Measurements from ENCODE around the gene STX19.
"Not testable (repeated sequence)": the region's sequence is repeated elsewhere in the genome, so short reads cannot be mapped to it uniquely, and the experiment has no call there.

Gene STX19

GRCh38 chr3:93969997-93970396 lies 58.4 kb downstream of the STX19 start:
- no peak overlapping the region for H3K27ac ChIP-seq
- H3K27me3 ChIP-seq (ENCODE audit: control insufficient read depth, insufficient read depth, low read length), result no peaks in the 10 kb centered on the region
- H3K4me1 ChIP-seq, result peaks cover 3% of the 10 kb centered on the region
- H3K9me3 ChIP-seq (ENCODE audit: control insufficient read depth, low read length), result no peaks in the 10 kb centered on the region
- H3K79me2 ChIP-seq, result no peaks in the 10 kb centered on the region
- no peak overlapping the region for H3K4me2 ChIP-seq (ENCODE audit: low read length)
- TF ChIP-seq, protein P1, sequence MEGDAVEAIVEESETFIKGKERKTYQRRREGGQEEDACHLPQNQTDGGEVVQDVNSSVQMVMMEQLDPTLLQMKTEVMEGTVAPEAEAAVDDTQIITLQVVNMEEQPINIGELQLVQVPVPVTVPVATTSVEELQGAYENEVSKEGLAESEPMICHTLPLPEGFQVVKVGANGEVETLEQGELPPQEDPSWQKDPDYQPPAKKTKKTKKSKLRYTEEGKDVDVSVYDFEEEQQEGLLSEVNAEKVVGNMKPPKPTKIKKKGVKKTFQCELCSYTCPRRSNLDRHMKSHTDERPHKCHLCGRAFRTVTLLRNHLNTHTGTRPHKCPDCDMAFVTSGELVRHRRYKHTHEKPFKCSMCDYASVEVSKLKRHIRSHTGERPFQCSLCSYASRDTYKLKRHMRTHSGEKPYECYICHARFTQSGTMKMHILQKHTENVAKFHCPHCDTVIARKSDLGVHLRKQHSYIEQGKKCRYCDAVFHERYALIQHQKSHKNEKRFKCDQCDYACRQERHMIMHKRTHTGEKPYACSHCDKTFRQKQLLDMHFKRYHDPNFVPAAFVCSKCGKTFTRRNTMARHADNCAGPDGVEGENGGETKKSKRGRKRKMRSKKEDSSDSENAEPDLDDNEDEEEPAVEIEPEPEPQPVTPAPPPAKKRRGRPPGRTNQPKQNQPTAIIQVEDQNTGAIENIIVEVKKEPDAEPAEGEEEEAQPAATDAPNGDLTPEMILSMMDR (IDR thresholded peaks at IDR 0.05), result no peak
- H2AFZ ChIP-seq, result no peak overlapping the region
- no peak overlapping the region for H3K9ac ChIP-seq
- no peak overlapping the region for H3K4me3 ChIP-seq (ENCODE audit: low read depth, low read length)
- no peaks in the 10 kb centered on the region for H3K36me3 ChIP-seq (ENCODE audit: control insufficient read depth, insufficient read depth, low read length)

DNA sequence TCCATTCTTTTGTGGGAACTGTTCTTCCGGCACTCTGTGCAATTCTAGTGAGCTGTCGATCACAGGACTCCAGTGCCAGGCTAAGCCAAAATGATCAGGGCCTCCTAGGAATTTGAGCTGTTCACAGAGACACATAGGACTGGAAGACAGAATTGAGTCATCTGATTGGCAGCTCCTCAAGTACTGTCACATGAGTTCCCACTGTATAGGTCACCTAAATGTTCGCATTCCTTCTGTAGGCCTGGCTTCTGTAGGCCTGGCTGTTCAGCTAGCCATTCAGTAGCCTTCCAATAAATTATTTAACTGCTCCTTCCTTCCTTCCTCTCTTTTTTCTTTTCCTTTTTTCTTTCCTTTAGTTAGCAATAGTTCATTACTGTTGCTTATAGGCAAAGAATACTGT lies 59.0 kb downstream of the STX19 start:
- no peaks in the 10 kb centered on the region for H3K79me2 ChIP-seq
- no peaks in the 10 kb centered on the region for H3K36me3 ChIP-seq (ENCODE audit: control insufficient read depth, insufficient read depth, low read length)
- H3K27me3 ChIP-seq (ENCODE audit: control insufficient read depth, insufficient read depth, low read length), result no peaks in the 10 kb centered on the region
- H3K4me1 ChIP-seq, result peaks cover 3% of the 10 kb centered on the region
- H3K9ac ChIP-seq, result no peak overlapping the region
- H2AFZ ChIP-seq, result no peak overlapping the region
- H3K4me3 ChIP-seq (ENCODE audit: low read depth, low read length), result no peak overlapping the region
- H3K4me2 ChIP-seq (ENCODE audit: low read length), result no peak overlapping the region
- H3K9me3 ChIP-seq (ENCODE audit: control insufficient read depth, low read length), result no peaks in the 10 kb centered on the region
- TF ChIP-seq, protein P1 (IDR thresholded peaks at IDR 0.05), result no peak
- no peak overlapping the region for H3K27ac ChIP-seq

DNA sequence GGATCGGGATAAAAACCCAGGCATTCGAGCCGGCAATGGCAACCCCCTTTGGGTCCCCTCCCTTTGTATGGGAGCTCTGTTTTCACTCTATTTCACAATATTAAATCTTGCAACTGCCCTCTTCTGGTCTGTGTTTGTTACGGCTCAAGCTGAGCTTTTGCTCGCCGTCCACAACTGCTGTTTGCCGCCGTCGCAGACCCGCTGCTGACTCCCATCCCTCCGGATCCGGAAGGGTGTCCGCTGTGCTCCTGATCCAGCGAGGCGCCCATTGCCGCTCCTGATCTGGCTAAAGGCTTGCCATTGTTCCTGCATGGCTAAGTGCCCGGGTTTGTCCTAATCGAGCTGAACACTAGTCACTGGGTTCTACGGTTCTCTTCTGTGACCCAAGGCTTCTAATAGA lies 63.3 kb downstream of the STX19 start:
- not testable (repeated sequence) for H3K27me3 ChIP-seq (ENCODE audit: control insufficient read depth, insufficient read depth, low read length); H3K9ac ChIP-seq; H3K36me3 ChIP-seq (ENCODE audit: control insufficient read depth, insufficient read depth, low read length); H3K79me2 ChIP-seq; H3K4me3 ChIP-seq (ENCODE audit: low read depth, low read length); H3K4me2 ChIP-seq (ENCODE audit: low read length); H3K27ac ChIP-seq; H2AFZ ChIP-seq; H3K4me1 ChIP-seq; H3K9me3 ChIP-seq (ENCODE audit: control insufficient read depth, low read length)
